Keratinocyte (primary cell): ENCODE data around the gene SFTPB. TPM values are rescaled to one million over a fixed set of nuclear protein-coding genes. Genes with fewer than 3 reads are reported as not detected.

Experiments used
- DNase-seq: peaks from one replicate; pipeline ENCODE4 v3.0.0-alpha.2; 2011; ENCODE audit warnings: low read depth, missing footprints, low spot score
- FAIRE-seq: peaks from 2 replicates; lab custom pipeline; 2011; peaks lifted over from hg19 to GRCh38; lab: Jason Lieb, UNC
- H2AFZ ChIP-seq: 2 replicates; pipeline ENCODE4 v1.6.0; 2012; ENCODE audit warnings: low read length, control low read depth, inconsistent platforms; ENCODE audit not compliant: control insufficient read depth
- H3K27ac ChIP-seq: 2 replicates; pipeline ENCODE4 v1.5.1; 2011; ENCODE audit warnings: low read length; ENCODE audit not compliant: control insufficient read depth, insufficient read depth
- H3K27me3 ChIP-seq: 3 replicates; pipeline ENCODE4 v1.6.0; 2011; ENCODE audit warnings: low read length; ENCODE audit not compliant: control insufficient read depth, insufficient read depth; ENCODE audit errors: extremely low read depth
- H3K36me3 ChIP-seq, 2 experiments: 2 replicates in 1 of 2; 3 replicates in 1 of 2; pipeline ENCODE4 v1.5.1; 2011; ENCODE audit warnings: low read length in 2 of 2, mild to moderate bottlenecking in 1 of 2; ENCODE audit not compliant: control insufficient read depth in 2 of 2, insufficient read depth in 2 of 2; ENCODE audit errors: extremely low read depth in 1 of 2
- H3K4me1 ChIP-seq: 3 replicates; pipeline ENCODE4 v1.5.1; 2011; ENCODE audit warnings: low read length; ENCODE audit not compliant: control insufficient read depth, insufficient read depth; ENCODE audit errors: extremely low read depth
- H3K4me2 ChIP-seq: 3 replicates; pipeline ENCODE4 v1.6.0; 2011; ENCODE audit warnings: low read depth, low read length; ENCODE audit not compliant: control insufficient read depth, insufficient read depth; ENCODE audit errors: extremely low read depth
- H3K4me3 ChIP-seq, 3 experiments: fragments of 200-600 bp in 1 of 3; sonication (generic) in 1 of 3; 2 replicates in 2 of 3; 3 replicates in 1 of 3; pipeline ENCODE4 v1.5.1; 2011 to 2016; ENCODE audit warnings: low read length in 3 of 3, mild to moderate bottlenecking in 3 of 3, control low read depth in 2 of 3, inconsistent platforms in 1 of 3, low read depth in 1 of 3, mixed read lengths in 1 of 3, mixed run types in 1 of 3, moderate library complexity in 1 of 3; ENCODE audit not compliant: control insufficient read depth in 2 of 3, insufficient read depth in 2 of 3; ENCODE audit errors: extremely low read depth in 1 of 3
- H3K79me2 ChIP-seq: 2 replicates; pipeline ENCODE4 v1.6.0; 2012; ENCODE audit warnings: low read length; ENCODE audit not compliant: control insufficient read depth, insufficient read depth
- H3K9ac ChIP-seq: 3 replicates; pipeline ENCODE4 v1.6.0; 2011; ENCODE audit warnings: low read length; ENCODE audit not compliant: control insufficient read depth, insufficient read depth; ENCODE audit errors: extremely low read depth
- H3K9me1 ChIP-seq: 3 replicates; pipeline ENCODE4 v1.6.0; 2011; ENCODE audit warnings: low read length; ENCODE audit not compliant: control insufficient read depth, insufficient read depth; ENCODE audit errors: extremely low read depth
- H3K9me3 ChIP-seq: 2 replicates; pipeline ENCODE4 v1.5.1; 2012; ENCODE audit warnings: low read depth, low read length; ENCODE audit not compliant: control insufficient read depth
- H4K20me1 ChIP-seq: 3 replicates; pipeline ENCODE4 v1.6.0; 2011; ENCODE audit warnings: low read length; ENCODE audit not compliant: control insufficient read depth, insufficient read depth; ENCODE audit errors: extremely low read depth
- CTCF ChIP-seq, 3 experiments: IDR thresholded peaks in 1 of 3; conservative IDR thresholded peaks in 1 of 3; optimal IDR thresholded peaks in 1 of 3; 2 replicates in 2 of 3; 3 replicates in 1 of 3; pipeline versions ENCODE3 to v1.5.1; 2011; ENCODE audit warnings: low read length in 3 of 3, mild to moderate bottlenecking in 3 of 3, moderate library complexity in 2 of 3, control low read depth in 1 of 3, inconsistent platforms in 1 of 3; ENCODE audit not compliant: insufficient read depth in 2 of 3; ENCODE audit errors: extremely low read depth in 1 of 3
- EZH2 ChIP-seq: IDR thresholded peaks from one replicate; pipeline ENCODE4 v1.6.1; 2012; ENCODE audit warnings: inconsistent platforms, mild to moderate bottlenecking, low read length, moderate library complexity
- dilution Hi-C: fragments of 300-500 bp; cut with MboI; formaldehyde crosslinking; loops from one replicate; pipeline ENCODE4 v1.7.0; 2020; ENCODE audit warnings: low sequenced_read_pairs; ENCODE audit not compliant: extremely low pct_ligation_motif_present
- polyA plus RNA-seq, 5 experiments: library from polyadenylated mRNA; depleted of rRNA in 3 of 5; stranded (reverse) in 3 of 5; stranded (forward) in 1 of 5; unstranded in 1 of 5; fragments of >200 nt; gene quantifications; 1 replicate in 1 of 5; 2 replicates in 3 of 5; 3 replicates in 1 of 5; pipeline versions ENCODE4 v1.2.1 to v1.2.3, GENCODE V29; 2011 to 2012; ENCODE audit warnings: missing spikeins in 2 of 5, low read depth in 1 of 5, low replicate concordance in 1 of 5

SFTPB gene
- polyA plus RNA-seq, 1 donor (not counting 4 experiments of a cell fraction or from before 2014, with no cell fraction given), result not detected

DNA sequence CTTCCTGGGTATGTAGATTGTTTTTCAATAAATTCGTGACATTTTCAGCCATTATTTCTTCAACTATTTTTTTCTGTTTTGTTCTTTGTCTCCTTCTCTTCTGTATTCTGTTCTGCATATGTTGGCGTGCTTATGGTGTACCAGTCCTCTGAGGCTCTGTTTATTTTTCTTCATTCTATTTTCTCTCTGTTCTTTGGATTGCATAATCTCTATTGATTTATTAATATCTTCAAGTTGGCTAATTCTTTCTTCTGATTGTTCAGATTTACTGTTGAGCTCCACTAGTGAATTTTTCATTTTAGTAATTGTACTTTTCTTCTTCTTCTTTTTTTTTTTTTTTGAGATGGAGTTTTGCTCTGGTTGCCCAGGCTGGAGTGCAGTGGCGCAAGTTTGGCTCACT lies 36.0 kb upstream of the SFTPB start:
- H3K4me2 ChIP-seq, result no peak overlapping the region
- H3K4me1 ChIP-seq, result peaks cover 28% of the 10 kb centered on the region
- no peak overlapping the region for H3K27ac ChIP-seq
- no peak overlapping the region for H3K4me3 ChIP-seq
- no peaks in the 10 kb centered on the region for H3K9me1 ChIP-seq
- DNase-seq, result no peak
- H2AFZ ChIP-seq, result no peak overlapping the region
- H3K79me2 ChIP-seq, result no peaks in the 10 kb centered on the region
- no peaks in the 10 kb centered on the region for H3K27me3 ChIP-seq
- dilution Hi-C loops, result loop anchor here (25.0 kb wide), 1 partner anchor 108 kb away; no protein-coding TSS in a partner anchor
- no peak overlapping the region for H3K9ac ChIP-seq
- FAIRE-seq, result no peak
- TF ChIP-seq EZH2 (no peak), CTCF (optimal IDR thresholded peaks at IDR 0.05 in 1 of 3, IDR thresholded peaks at IDR 0.05 in 1 of 3, conservative IDR thresholded peaks at IDR 0.05 in 1 of 3; ENCODE audit: extremely low read depth in 1 of 3, insufficient read depth in 2 of 3, low read length in 3 of 3) (no peak)
- no peaks in the 10 kb centered on the region for H4K20me1 ChIP-seq
- H3K9me3 ChIP-seq, result no peaks in the 10 kb centered on the region
- no peaks in the 10 kb centered on the region for H3K36me3 ChIP-seq

GRCh38 chr2:85703329-85703728 lies 35.3 kb upstream of the SFTPB start:
- FAIRE-seq, result no peak

More at GRCh38 chr2:85703329-85703728, 35.3 kb upstream of the SFTPB start:
- Histone ChIP-seq H3K9me1 (no peaks in the 10 kb centered on the region), H3K4me3 (no peak overlapping the region), H3K9me3 (no peaks in the 10 kb centered on the region), H3K4me1 (peaks cover 28% of the 10 kb centered on the region), H3K27ac (no peak overlapping the region), H3K36me3 (no peaks in the 10 kb centered on the region), H3K27me3 (peaks cover 3% of the 10 kb centered on the region), H3K79me2 (no peaks in the 10 kb centered on the region), H2AFZ (no peak overlapping the region), H4K20me1 (no peaks in the 10 kb centered on the region), H3K4me2 (no peak overlapping the region), H3K9ac (no peak overlapping the region)
- TF ChIP-seq EZH2 (no peak), CTCF (optimal IDR thresholded peaks at IDR 0.05 in 1 of 3, IDR thresholded peaks at IDR 0.05 in 1 of 3, conservative IDR thresholded peaks at IDR 0.05 in 1 of 3; ENCODE audit: extremely low read depth in 1 of 3, insufficient read depth in 2 of 3, low read length in 3 of 3) (no peak)
- dilution Hi-C loops, result loop anchor here (25.0 kb wide), 1 partner anchor 109 kb away; no protein-coding TSS in a partner anchor
- no peak for DNase-seq
